Activated T-helper 1 cell treated with anti-CD3 and anti-CD28 coated beads, Interleukin-12 subunit alpha, Interleukin-12 subunit beta, Interleukin-2, Interleukin-4 antibody, amounts not matched to agents 30 ng/mL and 10 ng/mL and 1 ng/mL, durations not matched to agents 14 hours and 24 hours and 36 hours (primary cell): ENCODE results near the gene OR5M3. TPM values are rescaled to one million over a fixed set of nuclear protein-coding genes. Genes with fewer than 3 reads are reported as not detected.

ENCODE experiments used
- DNase-seq: peaks from one replicate; pipeline ENCODE4 v3.0.0; 2021; ENCODE audit warnings: low spot score
- H3K27ac Mint-ChIP-seq: one replicate; pipeline ENCODE4 v1.8.0; 2021; ENCODE audit warnings: mild to moderate bottlenecking, mixed read lengths
- H3K27me3 Mint-ChIP-seq: one replicate; pipeline ENCODE4 v1.8.0; 2022; ENCODE audit warnings: mild to moderate bottlenecking, moderate library complexity, mixed read lengths; ENCODE audit not compliant: insufficient read depth
- H3K36me3 Mint-ChIP-seq: one replicate; pipeline ENCODE4 v1.8.0; 2021; ENCODE audit warnings: low read depth, mixed read lengths
- H3K4me1 Mint-ChIP-seq: one replicate; pipeline ENCODE4 v1.8.0; 2021; ENCODE audit warnings: low read depth, mixed read lengths
- H3K4me3 Mint-ChIP-seq: one replicate; pipeline ENCODE4 v1.8.0; 2021; ENCODE audit warnings: mild to moderate bottlenecking, moderate library complexity, mixed read lengths
- H3K9me3 Mint-ChIP-seq: one replicate; pipeline ENCODE4 v1.8.0; 2021; ENCODE audit warnings: mixed read lengths
- intact Hi-C: fragments of 100-400 bp; cut with micrococcal nuclease; formaldehyde crosslinking; loops from one replicate; pipeline ENCODE4 v1.15.1; 2024
- total RNA-seq: library from RNA; stranded (reverse); gene quantifications from 2 replicates; pipeline ENCODE4 v1.2.3, GENCODE V29; 2022

Gene OR5M3
- total RNA-seq: not detected in 2 replicates

- Mint-ChIP-seq H3K4me1 (no peaks in the 10 kb centered on the region), H3K27me3 (no peaks in the 10 kb centered on the region), H3K27ac (no peak within 1 kb of the TSS), H3K9me3 (peaks cover 4% of the 10 kb centered on the region), H3K4me3 (no peak within 1 kb of the TSS), H3K36me3 (no peaks in the 10 kb centered on the region)
- intact Hi-C loops: no loop called here
- no peak for DNase-seq
These were observed at the start of gene OR5M3 for GRCh38 chr11:56473252-56473651. TSS of gene OR5M3 (minus strand) at chr11:56473352. CDS start at chr11:56470497, 2,855 bp downstream.

- intact Hi-C loops: no loop called here
- DNase-seq: no peak
- H3K4me1 Mint-ChIP-seq: no peaks in the 10 kb centered on the region
- H3K27ac Mint-ChIP-seq: no peak overlapping the region
- no peaks in the 10 kb centered on the region for H3K36me3 Mint-ChIP-seq
- H3K9me3 Mint-ChIP-seq: peaks cover 12% of the 10 kb centered on the region
- H3K27me3 Mint-ChIP-seq: no peaks in the 10 kb centered on the region
- no peak overlapping the region for H3K4me3 Mint-ChIP-seq
These were observed 48.9 kb upstream of the OR5M3 start for GRCh38 chr11:56522008-56522407.

DNA sequence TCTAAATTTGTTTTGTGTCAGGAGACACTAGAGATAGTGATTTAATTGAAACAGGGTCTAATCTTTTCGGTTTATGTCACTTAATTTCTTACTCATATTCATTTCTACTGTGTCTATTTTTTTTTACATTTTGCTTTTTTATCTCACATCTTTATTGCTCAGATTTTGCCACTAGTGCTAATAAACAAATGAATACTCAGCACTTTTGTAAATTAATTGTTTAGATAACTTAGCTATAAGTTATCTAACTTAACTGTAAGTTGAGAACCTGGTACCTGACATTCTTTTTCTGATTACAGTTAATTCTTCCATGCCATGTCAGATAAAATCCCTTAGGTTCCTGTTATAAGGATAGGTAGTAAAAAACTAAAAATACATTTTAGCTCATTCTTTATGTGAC, 40.1 kb upstream of the OR5M3 start:
- Mint-ChIP-seq H3K27ac (no peak overlapping the region), H3K4me3 (no peak overlapping the region)

GRCh38 chr11:56509439-56509838, 36.3 kb upstream of the OR5M3 start:
- Mint-ChIP-seq H3K27me3 (no peaks in the 10 kb centered on the region), H3K4me1 (no peaks in the 10 kb centered on the region), H3K9me3 (peaks cover 25% of the 10 kb centered on the region), H3K36me3 (no peaks in the 10 kb centered on the region), H3K27ac (no peak overlapping the region), H3K4me3 (no peak overlapping the region)
- no peak for DNase-seq
- intact Hi-C loops: no loop called here

More for the DNA sequence above, 40.1 kb upstream of the OR5M3 start:
- Mint-ChIP-seq H3K4me1 (no peaks in the 10 kb centered on the region), H3K36me3 (no peaks in the 10 kb centered on the region), H3K9me3 (peaks cover 27% of the 10 kb centered on the region), H3K27me3 (no peaks in the 10 kb centered on the region)
- no peak for DNase-seq
- intact Hi-C loops: no loop called here

- DNase-seq: no peak
- H3K4me1 Mint-ChIP-seq: no peaks in the 10 kb centered on the region
- intact Hi-C loops: no loop called here
- H3K27me3 Mint-ChIP-seq: no peaks in the 10 kb centered on the region
- H3K4me3 Mint-ChIP-seq: no peak overlapping the region
- H3K9me3 Mint-ChIP-seq: peaks cover 15% of the 10 kb centered on the region
- H3K27ac Mint-ChIP-seq: no peak overlapping the region
- no peaks in the 10 kb centered on the region for H3K36me3 Mint-ChIP-seq
These were observed 23.9 kb upstream of the OR5M3 start for GRCh38 chr11:56497010-56497409.

- Mint-ChIP-seq H3K9me3 (peaks cover 17% of the 10 kb centered on the region), H3K4me3 (no peak overlapping the region), H3K36me3 (no peaks in the 10 kb centered on the region), H3K27me3 (no peaks in the 10 kb centered on the region), H3K27ac (no peak overlapping the region), H3K4me1 (no peaks in the 10 kb centered on the region)
- intact Hi-C loops: no loop called here
- no peak for DNase-seq
These were observed 22.0 kb upstream of the OR5M3 start for GRCh38 chr11:56495117-56495516.

- Mint-ChIP-seq H3K27me3 (no peaks in the 10 kb centered on the region), H3K4me1 (no peaks in the 10 kb centered on the region), H3K27ac (no peak within 1 kb of the TSS), H3K4me3 (no peak within 1 kb of the TSS), H3K36me3 (no peaks in the 10 kb centered on the region), H3K9me3 (peaks cover 16% of the 10 kb centered on the region)
- intact Hi-C loops: no loop called here
- DNase-seq: no peak
These were observed 18.1 kb upstream of the OR5M3 start, which contains the start of gene OR5M8 for GRCh38 chr11:56491270-56491669. TSS of gene OR5M8 (minus strand) at chr11:56491370. CDS start at chr11:56491370, 0 bp downstream.

DNA sequence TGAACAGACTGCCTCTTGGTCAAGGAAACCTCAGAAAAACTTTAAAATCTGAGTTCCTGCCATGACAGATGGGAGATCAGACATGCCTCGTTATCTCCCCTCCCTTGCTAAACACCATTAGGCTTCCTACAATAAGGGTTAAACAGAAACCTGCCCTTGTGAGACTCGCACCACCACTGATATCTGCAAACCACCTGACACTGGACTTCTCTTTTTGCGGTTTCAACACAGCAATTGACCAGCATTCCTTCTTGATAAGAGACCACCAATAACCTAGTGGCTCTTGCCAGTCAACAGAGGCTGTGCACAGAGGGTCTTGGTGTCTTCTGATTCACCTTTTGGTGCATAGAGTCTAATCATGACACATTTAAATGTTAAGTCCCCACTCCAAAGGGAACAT, 13.6 kb upstream of the OR5M3 start:
- Mint-ChIP-seq H3K27ac (no peak overlapping the region), H3K9me3 (peaks cover 23% of the 10 kb centered on the region), H3K4me3 (no peak overlapping the region), H3K27me3 (no peaks in the 10 kb centered on the region), H3K36me3 (no peaks in the 10 kb centered on the region), H3K4me1 (no peaks in the 10 kb centered on the region)
- no peak for DNase-seq
- intact Hi-C loops: no loop called here

DNA sequence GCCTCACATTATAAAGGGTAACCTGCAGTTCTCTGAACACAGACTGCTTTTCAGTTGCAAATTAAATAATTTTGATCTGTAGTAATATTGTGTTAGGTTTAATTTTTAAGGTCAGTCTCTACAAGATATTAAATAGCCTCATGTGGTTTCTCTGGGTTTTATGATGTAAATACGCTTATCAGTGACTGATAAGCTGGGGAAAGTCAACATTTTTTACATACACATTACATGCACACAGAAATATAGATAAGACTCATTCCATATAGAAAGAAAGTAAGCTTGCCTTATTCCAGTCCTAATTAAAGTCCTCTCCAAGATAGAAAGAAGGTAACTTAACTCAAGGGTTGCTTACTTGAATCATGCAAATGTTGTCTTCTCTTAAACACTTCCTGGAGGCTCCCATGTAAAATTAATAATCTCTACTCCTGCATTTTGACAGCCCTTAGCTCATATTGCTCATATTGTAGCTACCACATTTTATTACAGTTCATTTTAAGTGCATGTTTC, 1.6 kb upstream of the OR5M3 start:
- intact Hi-C loops: no loop called here
- peaks cover 12% of the 10 kb centered on the region for H3K9me3 Mint-ChIP-seq

GRCh38 chr11:56457076-56457475, 16.1 kb downstream of the OR5M3 start:
- Mint-ChIP-seq H3K27ac (no peak overlapping the region), H3K4me3 (no peak overlapping the region), H3K27me3 (no peaks in the 10 kb centered on the region), H3K9me3 (peaks cover 18% of the 10 kb centered on the region), H3K36me3 (no peaks in the 10 kb centered on the region), H3K4me1 (no peaks in the 10 kb centered on the region)
- intact Hi-C loops: no loop called here
- no peak for DNase-seq

More for the DNA sequence above, 1.6 kb upstream of the OR5M3 start:
- Mint-ChIP-seq H3K27ac (no peak overlapping the region), H3K36me3 (no peaks in the 10 kb centered on the region), H3K27me3 (no peaks in the 10 kb centered on the region), H3K4me1 (no peaks in the 10 kb centered on the region), H3K4me3 (no peak overlapping the region)
- no peak for DNase-seq

DNA sequence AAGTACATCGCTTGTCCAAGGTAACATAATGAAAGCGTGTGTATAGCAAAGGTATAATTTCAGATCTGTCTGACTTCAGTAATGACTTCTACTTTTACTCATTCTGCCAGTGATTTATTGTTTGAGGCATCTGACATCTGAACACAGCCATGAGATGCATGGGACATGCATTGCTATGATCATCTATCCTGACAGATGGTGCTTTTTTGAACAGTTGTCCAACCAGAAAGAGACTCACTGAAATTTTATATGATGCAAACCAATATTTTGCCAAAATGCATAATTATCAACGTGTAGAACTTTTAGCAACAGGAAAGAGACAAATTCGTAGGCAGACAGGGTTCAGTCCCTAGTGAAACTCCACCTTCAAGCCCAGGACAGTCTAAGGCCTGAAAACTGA, 19.6 kb downstream of the OR5M3 start:
- intact Hi-C loops: no loop called here
- Mint-ChIP-seq H3K36me3 (no peaks in the 10 kb centered on the region), H3K27me3 (no peaks in the 10 kb centered on the region), H3K4me3 (no peak overlapping the region), H3K9me3 (peaks cover 17% of the 10 kb centered on the region), H3K4me1 (no peaks in the 10 kb centered on the region), H3K27ac (no peak overlapping the region)
- no peak for DNase-seq

Other genes with a start within 250 kb of the OR5M3 start
- not detected in 2 replicates for gene OR5T2, start 239.1 kb downstream of the OR5M3 start, total RNA-seq
- gene OR5T3, start 221.1 kb downstream of the OR5M3 start, total RNA-seq: not detected in 2 replicates
- not detected in 2 replicates for gene OR5T1, start 199.2 kb downstream of the OR5M3 start, total RNA-seq
- gene OR8H1, start 181.1 kb downstream of the OR5M3 start, total RNA-seq: not detected in 2 replicates
- not detected in 2 replicates for gene OR8K3, start 158.2 kb downstream of the OR5M3 start, total RNA-seq
- gene OR8K1, start 127.3 kb downstream of the OR5M3 start, total RNA-seq: not detected in 2 replicates
- gene OR8J1, start 119.1 kb downstream of the OR5M3 start, total RNA-seq: not detected in 2 replicates
- gene OR8U1, start 97.7 kb downstream of the OR5M3 start, total RNA-seq: not detected in 2 replicates
- not detected in 2 replicates for gene OR5AL1, start 60.7 kb downstream of the OR5M3 start, total RNA-seq
- gene OR5M8, start 18.0 kb upstream of the OR5M3 start, total RNA-seq: not detected in 2 replicates
- gene OR5M11, start 69.9 kb upstream of the OR5M3 start, total RNA-seq: not detected in 2 replicates
- gene OR5M10, start 104.4 kb upstream of the OR5M3 start, total RNA-seq: not detected in 2 replicates
- gene OR5M1, start 141.5 kb upstream of the OR5M3 start, total RNA-seq: not detected in 2 replicates
- not detected in 2 replicates for gene OR5AP2, start 169.1 kb upstream of the OR5M3 start, total RNA-seq
- not detected in 2 replicates for gene OR5AR1, start 190.3 kb upstream of the OR5M3 start, total RNA-seq
- not detected in 2 replicates for gene OR9G1, start 225.7 kb upstream of the OR5M3 start, total RNA-seq